ENCODE data around the gene ETV4.
"Not testable (repeated sequence)": the region's sequence is repeated elsewhere in the genome, so short reads cannot be mapped to it uniquely, and the experiment has no call there.

Gene ETV4

DNA sequence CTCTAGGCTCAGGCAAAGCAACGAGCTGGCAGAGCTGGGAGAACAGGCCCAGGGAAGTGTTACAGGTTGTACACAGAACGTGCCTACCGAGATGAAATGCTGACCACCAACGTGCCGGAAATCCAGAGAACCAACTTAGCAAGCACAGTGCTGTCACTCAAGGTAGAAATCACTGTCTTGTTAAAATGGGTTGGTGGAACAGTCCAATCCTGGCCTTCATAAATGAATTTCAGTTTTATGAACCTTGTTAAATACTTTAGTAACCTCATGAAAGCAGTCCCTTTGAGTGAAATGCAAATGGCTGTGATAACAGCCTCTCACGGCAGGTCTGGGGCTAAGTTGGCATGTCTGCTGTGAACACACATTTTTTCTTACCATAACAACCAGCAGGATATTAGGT, 29.0 kb downstream of the ETV4 start:
- DNase-seq (ENCODE audit: low read depth in 2 of 2) = no peak

DNA sequence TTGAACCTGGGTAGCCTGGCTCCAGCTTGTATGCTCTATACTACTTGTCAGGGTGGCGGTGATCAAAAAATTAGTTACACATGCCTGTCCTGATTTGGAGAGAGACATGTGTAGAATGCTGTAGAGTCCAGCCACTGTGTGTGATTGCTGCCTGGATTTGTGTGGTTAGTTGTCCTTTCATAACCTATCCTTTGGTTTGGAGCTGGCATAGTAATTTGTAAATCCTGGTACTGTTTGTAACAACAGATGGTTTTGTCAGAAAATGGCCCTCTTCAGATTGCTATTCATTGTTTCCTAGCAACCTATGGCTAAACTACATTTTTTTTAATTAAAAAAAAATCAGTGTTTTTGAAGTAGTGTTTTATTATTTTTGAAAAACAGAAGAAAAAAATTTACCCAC, 30.5 kb downstream of the ETV4 start:
- DNase-seq (ENCODE audit: low read depth in 2 of 2) = no peak

DNA sequence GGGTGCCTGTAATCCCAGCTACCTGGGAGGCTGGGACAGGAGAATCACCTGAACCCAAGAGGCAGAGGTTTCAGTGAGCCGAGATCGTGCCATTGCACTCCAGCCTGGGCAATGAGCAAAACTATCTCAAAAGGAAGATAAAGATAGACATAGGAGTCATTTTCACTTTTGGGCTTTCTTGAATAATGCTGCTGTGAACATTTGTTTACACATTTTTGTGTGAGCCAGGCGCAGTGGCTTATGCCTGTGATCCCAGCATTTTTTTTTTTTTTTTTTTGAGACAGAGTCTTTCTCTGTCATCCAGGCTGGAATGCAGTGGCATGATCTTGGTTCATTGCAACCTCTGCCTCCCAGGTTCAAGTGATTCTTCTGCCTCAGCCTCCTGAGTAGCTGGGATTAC, 34.9 kb downstream of the ETV4 start:
- not testable (repeated sequence) for DNase-seq (ENCODE audit: low read depth in 2 of 2)

GRCh38 chr17:43509440-43509839, 36.7 kb downstream of the ETV4 start:
- not testable (repeated sequence) for DNase-seq (ENCODE audit: low read depth in 2 of 2)

- no peak for DNase-seq (ENCODE audit: low read depth in 2 of 2)
Observed at GRCh38 chr17:43490621-43491020, 55.5 kb downstream of the ETV4 start.

DNA sequence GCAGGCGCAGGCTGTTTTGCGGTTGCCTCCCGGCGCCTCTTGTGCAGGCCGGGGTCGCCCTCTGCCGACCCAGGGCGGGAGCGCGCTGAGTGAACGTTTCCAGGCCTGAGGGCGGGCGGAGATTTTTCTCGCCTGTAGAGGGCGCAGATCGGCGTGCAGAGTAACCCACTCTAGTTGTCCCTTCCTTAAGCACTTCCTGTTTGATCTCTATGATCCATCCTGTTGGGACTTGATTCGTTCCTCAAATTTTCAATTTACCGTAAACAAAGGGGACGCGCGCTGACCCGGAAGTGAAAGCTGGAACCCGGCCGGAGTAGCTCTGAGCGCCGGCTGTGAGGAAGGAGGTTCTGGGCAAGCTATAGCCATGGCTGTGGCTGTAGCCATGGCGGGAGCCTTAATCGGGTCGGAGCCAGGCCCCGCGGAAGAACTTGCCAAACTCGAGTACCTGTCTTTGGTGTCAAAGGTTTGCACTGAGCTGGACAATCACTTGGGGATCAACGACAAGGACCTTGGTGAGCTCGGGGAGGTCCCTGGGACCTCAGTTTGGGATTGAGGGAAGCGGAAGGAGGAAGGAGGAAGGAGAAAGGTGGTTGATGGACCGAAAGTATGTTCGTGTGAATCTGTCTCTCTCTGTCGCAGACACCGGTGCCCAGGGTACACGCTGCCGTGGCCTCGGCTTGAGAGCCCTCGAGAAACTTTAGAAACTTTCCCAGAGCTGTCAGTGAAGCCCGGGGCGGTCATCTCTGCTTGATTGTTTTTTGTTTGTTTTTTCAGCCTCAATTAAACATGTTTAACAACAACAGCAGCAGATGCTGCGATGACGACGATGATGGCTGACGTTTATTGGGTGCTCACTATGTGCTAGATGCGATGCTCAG, 62.2 kb downstream of the ETV4 start, which contains the start of gene DHX8:
DHX8 (plus strand) TSS at position 302 of the 878 bp plus-strand sequence; CDS start at position 365, 63 bp downstream.
- peak; percentile 98 for DNase-seq (ENCODE audit: low read depth in 2 of 2)

- DNase-seq (ENCODE audit: low read depth in 2 of 2) = no peak
Observed at GRCh38 chr17:43482103-43483012, 63.8 kb downstream of the ETV4 start.

DNA sequence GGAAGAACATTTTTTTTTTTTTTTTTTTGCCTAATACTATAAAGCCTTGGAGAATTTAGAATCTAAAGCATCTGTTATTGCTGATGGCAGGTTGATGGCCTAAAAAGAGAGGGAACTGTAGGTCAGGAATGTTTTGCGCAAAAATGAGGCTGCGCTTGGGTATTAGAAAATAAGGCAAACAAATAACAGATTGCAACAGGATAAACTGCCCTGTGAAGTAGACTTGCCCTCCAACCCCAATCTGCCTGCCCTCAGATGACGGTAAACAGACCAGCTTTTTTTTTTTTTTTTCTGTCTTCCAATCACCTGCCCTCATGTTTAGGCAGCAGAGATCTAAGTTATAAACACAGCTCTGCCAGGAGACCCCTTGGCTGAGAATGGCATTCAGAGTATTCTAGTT, 66.2 kb downstream of the ETV4 start:
- no peak for DNase-seq (ENCODE audit: low read depth in 2 of 2)
